SK-N-SH (cell line): ENCODE results near the gene ALDH1L2. TPM values are rescaled to one million over a fixed set of nuclear protein-coding genes. Genes with fewer than 3 reads are reported as not detected.

Experiments used
- CTCF ChIA-PET: fragments of 300-600, 350-600 bp; formaldehyde crosslinking; extraction: SDS; loops from one replicate; lab custom pipeline; 2021; lab: Yijun Ruan, JAX
- POLR2A ChIA-PET: fragments of 350-600 bp; sonication (Branson Sonifier 250); formaldehyde crosslinking; extraction: SDS; loops from one replicate; lab custom pipeline; 2020; ENCODE audit warnings: antibody characterized with exemption, inconsistent platforms; lab: Yijun Ruan, JAX
- DNase-seq: peaks from one replicate; pipeline ENCODE4 v3.0.0; 2012
- H2AFZ ChIP-seq: fragments of 200-600 bp; sonication (generic); 2 replicates; pipeline ENCODE4 v1.8.1; 2016; ENCODE audit warnings: antibody characterized with exemption, mild to moderate bottlenecking, low read depth
- H3F3A ChIP-seq: fragments of 200-600 bp; sonication (generic); replicated peaks from 2 replicates; pipeline ENCODE3; 2016; ENCODE audit warnings: antibody characterized with exemption, mild to moderate bottlenecking; ENCODE audit not compliant: insufficient read depth
- H3K27ac ChIP-seq, 2 experiments: fragments of 200-500 bp in 1 of 2; fragments of 200-600 bp in 1 of 2; sonication (Bioruptor generic) in 1 of 2; sonication (generic), shearing (Covaris generic) in 1 of 2; 2 replicates each; pipeline versions ENCODE4 v1.5.1 to v1.6.1; 2014 to 2016; ENCODE audit warnings: low read depth in 2 of 2, inconsistent platforms in 1 of 2, low read length in 1 of 2, mild to moderate bottlenecking in 1 of 2, mixed read lengths in 1 of 2
- H3K27me3 ChIP-seq: fragments of 200-600 bp; sonication (generic), shearing (Covaris generic); 2 replicates; pipeline ENCODE4 v1.6.1; 2016; ENCODE audit warnings: mixed run types; ENCODE audit not compliant: insufficient read depth
- H3K36me3 ChIP-seq, 2 experiments: fragments of 200-500 bp in 1 of 2; fragments of 200-600 bp in 1 of 2; sonication (Bioruptor generic) in 1 of 2; sonication (generic) in 1 of 2; replicated peaks in 1 of 2; 2 replicates each; pipeline versions ENCODE3 to v1.5.1; 2014 to 2016; ENCODE audit warnings: low read length in 1 of 2, mild to moderate bottlenecking in 1 of 2; ENCODE audit not compliant: insufficient read depth in 2 of 2, control insufficient read depth in 1 of 2
- H3K4me1 ChIP-seq, 2 experiments: fragments of 200-500 bp in 1 of 2; fragments of 200-600 bp in 1 of 2; sonication (Bioruptor generic) in 1 of 2; sonication (generic), shearing (Covaris generic) in 1 of 2; 2 replicates each; pipeline versions ENCODE4 v1.5.1 to v1.6.1; 2014 to 2016; ENCODE audit warnings: low read depth in 1 of 2, low read length in 1 of 2, mixed run types in 1 of 2; ENCODE audit not compliant: insufficient read depth in 2 of 2, control insufficient read depth in 1 of 2
- H3K4me2 ChIP-seq: fragments of 200-600 bp; sonication (generic), shearing (Covaris generic); 2 replicates; pipeline ENCODE4 v1.6.1; 2017; ENCODE audit warnings: mixed run types
- H3K4me3 ChIP-seq, 2 experiments: fragments of 200-500 bp in 1 of 2; fragments of 200-600 bp in 1 of 2; sonication (Bioruptor generic) in 1 of 2; sonication (generic), shearing (Covaris generic) in 1 of 2; 2 replicates each; pipeline versions ENCODE4 v1.5.1 to v1.8.1; 2014 to 2016; ENCODE audit warnings: low read depth in 2 of 2, inconsistent platforms in 1 of 2, low read length in 1 of 2, mild to moderate bottlenecking in 1 of 2, mixed read lengths in 1 of 2, moderate library complexity in 1 of 2
- H3K79me2 ChIP-seq: fragments of 200-600 bp; sonication (generic); 2 replicates; pipeline ENCODE4 v1.8.1; 2017; ENCODE audit warnings: mild to moderate bottlenecking; ENCODE audit not compliant: insufficient read depth
- H3K9ac ChIP-seq: fragments of 200-600 bp; sonication (generic); 2 replicates; pipeline ENCODE4 v1.6.1; 2017; ENCODE audit warnings: mixed run types
- H3K9me2 ChIP-seq: fragments of 200-600 bp; sonication (generic); 2 replicates; pipeline ENCODE4 v1.6.1; 2017; ENCODE audit warnings: mixed run types
- H3K9me3 ChIP-seq: fragments of 200-600 bp; sonication (generic); 2 replicates; pipeline ENCODE4 v1.6.1; 2017; ENCODE audit warnings: mixed run types, mild to moderate bottlenecking, moderate library complexity
- H4K20me1 ChIP-seq: fragments of 200-600 bp; sonication (generic); 2 replicates; pipeline ENCODE4 v1.6.1; 2017; ENCODE audit warnings: mild to moderate bottlenecking, mixed run types; ENCODE audit not compliant: insufficient read depth
- CHD2 ChIP-seq: fragments of 150-350 bp; IDR thresholded peaks from 2 replicates; pipeline ENCODE4 v1.6.1; 2018; ENCODE audit warnings: low read length; ENCODE audit not compliant: partially characterized antibody
- CTCF ChIP-seq: fragments of 200-600 bp; sonication (generic); IDR thresholded peaks from 2 replicates; pipeline ENCODE4 v1.6.1; 2017; ENCODE audit warnings: antibody characterized with exemption, mild to moderate bottlenecking, moderate library complexity
- FOSL2 ChIP-seq: IDR thresholded peaks from 2 replicates; pipeline ENCODE4 v1.4.0; 2012; ENCODE audit warnings: low read depth, mild to moderate bottlenecking, moderate library complexity, borderline replicate concordance
- FOXM1 ChIP-seq: IDR thresholded peaks from 2 replicates; pipeline ENCODE4 v1.4.0; 2012; ENCODE audit warnings: low read depth, mild to moderate bottlenecking
- GATA2 ChIP-seq: sonication (generic); formaldehyde crosslinking; IDR thresholded peaks from 2 replicates; pipeline ENCODE4 v1.5.0; 2020; ENCODE audit warnings: mild to moderate bottlenecking, missing genetic modification reagents
- MAX ChIP-seq: IDR thresholded peaks from 2 replicates; pipeline ENCODE4 v1.4.0; 2012; ENCODE audit warnings: low read depth
- REST ChIP-seq: IDR thresholded peaks from 2 replicates; pipeline ENCODE4 v1.6.1; 2012; ENCODE audit warnings: mild to moderate bottlenecking, low read depth, low read length, moderate library complexity
- TEAD4 ChIP-seq: IDR thresholded peaks from 2 replicates; pipeline ENCODE4 v1.4.0; 2012; ENCODE audit warnings: mild to moderate bottlenecking, borderline replicate concordance; ENCODE audit not compliant: insufficient read depth
- USF2 ChIP-seq: fragments of 150-350 bp; IDR thresholded peaks from 2 replicates; pipeline ENCODE4 v1.6.1; 2017; ENCODE audit warnings: antibody characterized with exemption, low read length, low read depth, borderline replicate concordance
- WGBS: methylation state at CpG from one replicate; pipeline ENCODE4 v1.1.6; 2017; ENCODE audit warnings: low lambda C conversion rate; 5-methylcytosine and 5-hydroxymethylcytosine counted together
- polyA plus RNA-seq, 3 experiments: library from polyadenylated mRNA; depleted of rRNA; stranded (reverse); fragments of >200 nt; gene quantifications; 2 replicates each; pipeline ENCODE4 v1.2.3, GENCODE V29; 2012

ALDH1L2 gene
- polyA plus RNA-seq, 1 of the 3 experiments (the other 2 are of a cell fraction) = 1.9 TPM

- H3K36me3 ChIP-seq = no peaks in the 10 kb centered on the region
- H3K9me3 ChIP-seq = no peaks in the 10 kb centered on the region
- no peaks in the 10 kb centered on the region for H4K20me1 ChIP-seq
- H3K27ac ChIP-seq = no peak overlapping the region
- H3K4me2 ChIP-seq = no peak overlapping the region
- no peak overlapping the region for H3K4me3 ChIP-seq
- H3K4me1 ChIP-seq = no peaks in the 10 kb centered on the region
- POLR2A ChIA-PET = no interaction called here
- CTCF ChIA-PET = interaction anchor here (0.9 to 1.5 kb wide), 3 partner anchors 11 to 690 kb away, joined by 3 to 6 read pairs (median 4); no protein-coding TSS in a partner anchor
- no peaks in the 10 kb centered on the region for H3K9me2 ChIP-seq
- no peaks in the 10 kb centered on the region for H3K79me2 ChIP-seq
- TF ChIP-seq REST (no peak), CTCF (no peak), GATA2 (no peak), MAX (no peak), FOSL2 (no peak), TEAD4 (no peak), FOXM1 (no peak)
- H3K9ac ChIP-seq = no peak overlapping the region
- no peak overlapping the region for H2AFZ ChIP-seq
- no peak for DNase-seq
- H3F3A ChIP-seq = no peaks in the 10 kb centered on the region
- WGBS = 96% methylated on average over 3 of the region's 3 CpGs
- no peaks in the 10 kb centered on the region for H3K27me3 ChIP-seq
Measured at GRCh38 chr12:105071981-105072380, 12.3 kb downstream of the ALDH1L2 start.

- Histone ChIP-seq H4K20me1 (no peaks in the 10 kb centered on the region), H3K4me2 (no peak overlapping the region), H3K36me3 (no peaks in the 10 kb centered on the region), H3K9me2 (no peaks in the 10 kb centered on the region), H3K27me3 (no peaks in the 10 kb centered on the region), H3K27ac (no peak overlapping the region), H2AFZ (no peak overlapping the region), H3K4me3 (no peak overlapping the region), H3K9ac (no peak overlapping the region), H3K4me1 (no peaks in the 10 kb centered on the region), H3K9me3 (no peaks in the 10 kb centered on the region), H3F3A (no peaks in the 10 kb centered on the region), H3K79me2 (no peaks in the 10 kb centered on the region)
- no peak for TF ChIP-seq FOSL2
- TF ChIP-seq CHD2 = no peak
- TF ChIP-seq USF2 = no peak
- WGBS = 67% methylated on average over 4 of the region's 4 CpGs
- POLR2A ChIA-PET = no interaction called here
- CTCF ChIA-PET = interaction anchor here (1.0 to 3.7 kb wide), 2 partner anchors 16 to 17 kb away, joined by 7 to 18 read pairs; no protein-coding TSS in a partner anchor
- DNase-seq = no peak
Measured at GRCh38 chr12:105069936-105070702, 14.1 kb downstream of the ALDH1L2 start.
